Heart left ventricle (tissue), 16 donors: ENCODE data around the gene PAN2. TPM values are rescaled to one million over a fixed set of nuclear protein-coding genes. Genes with fewer than 3 reads are reported as not detected.

Source experiments
- ATAC-seq, 4 donors: fragments of 200-7000 bp; cut with Tn5 transposase; one replicate each; pipeline ENCODE4 v1.9.1; 2020 to 2022; ENCODE audit warnings: moderate library complexity in 4 of 4, mild to moderate bottlenecking in 3 of 4, moderate number of reproducible peaks in 1 of 4
- DNase-seq, 5 donors: peaks; one replicate each; pipeline ENCODE4 v3.0.0-alpha.2; 2020
- H3K27ac ChIP-seq, 12 donors: fragments of 200-600 bp; sonication (generic) in 4 of 12; one replicate each; pipeline versions ENCODE4 v1.5.0 to v1.8.0; 2016 to 2022; ENCODE audit warnings: mild to moderate bottlenecking in 2 of 12
- H3K27me3 ChIP-seq, 9 donors: fragments of 200-600 bp; sonication (generic) in 2 of 9; one replicate each; pipeline versions ENCODE4 v1.5.1 to v1.8.0; 2016 to 2022; ENCODE audit warnings: mild to moderate bottlenecking in 3 of 9
- H3K36me3 ChIP-seq, 9 donors: fragments of 200-600 bp; sonication (generic) in 2 of 9; one replicate each; pipeline versions ENCODE4 v1.5.0 to v1.8.0; 2018 to 2022; ENCODE audit warnings: mild to moderate bottlenecking in 2 of 9
- H3K4me1 ChIP-seq, 12 donors: fragments of 200-600 bp; sonication (generic) in 4 of 12; one replicate each; pipeline versions ENCODE4 v1.5.0 to v1.8.0; 2016 to 2022; ENCODE audit warnings: mild to moderate bottlenecking in 3 of 12
- H3K4me3 ChIP-seq, 12 donors: fragments of 200-600 bp; sonication (generic) in 4 of 12; one replicate each; pipeline versions ENCODE4 v1.5.0 to v1.8.0; 2017 to 2022; ENCODE audit warnings: mild to moderate bottlenecking in 9 of 12, moderate library complexity in 4 of 12
- H3K9me3 ChIP-seq, 12 donors: fragments of 200-600 bp; sonication (generic) in 4 of 12; one replicate each; pipeline versions ENCODE4 v1.5.0 to v1.8.0; 2016 to 2022; ENCODE audit warnings: mild to moderate bottlenecking in 1 of 12
- POLR2A ChIP-seq, 2 donors: fragments of 450-650 bp; IDR thresholded peaks; one replicate each; pipeline ENCODE4 v1.6.1; 2017; ENCODE audit warnings: antibody characterized with exemption in 2 of 2, mild to moderate bottlenecking in 2 of 2, moderate library complexity in 2 of 2
- WGBS, 4 donors: extraction: QIAGEN DNeasy Blood & Tissue Kit in 2 of 4; methylation state at CpG; one replicate each; pipeline versions ENCODE4 v1.1.5 to v1.1.7; 2013 to 2018; 5-methylcytosine and 5-hydroxymethylcytosine counted together
- intact Hi-C, 10 donors: fragments of 100-400 bp; cut with DNase I; formaldehyde crosslinking; loops; one replicate each; pipeline versions ENCODE4 v1.11.1 to v1.14.2; 2022
- polyA plus RNA-seq, 2 donors: library from polyadenylated mRNA; stranded (reverse); fragments of 200-250 nt; gene quantifications; one replicate each; pipeline ENCODE4 v1.2.3, GENCODE V29; 2013
- total RNA-seq, 9 donors: library from RNA; depleted of rRNA in 2 of 9; stranded (reverse); fragments of >200 nt in 2 of 9; fragmentation: NEBNext Ultra II Directional in 3 of 9; extraction: Animal tissue kit (Norgen Biotek cat#: 25700) in 3 of 9; gene quantifications; one replicate each; pipeline versions ENCODE4 v1.1.0 to v1.2.4, GENCODE V29; 2016 to 2023
- TF ChIP-seq, protein P1 (sequence below), 12 donors: fragments of 200-600 bp; sonication (generic) in 4 of 12; IDR thresholded peaks; one replicate each; pipeline versions ENCODE4 v1.5.0 to v1.8.0; 2018 to 2022; ENCODE audit warnings: antibody characterized with exemption in 12 of 12, mild to moderate bottlenecking in 5 of 12
- donor health status: ischemic (EF 13 %, LVEDD 7.1; RV severe dilation, severe dysfunction).
- donor health status: healthy with polysubstance abuse.
- donor health status: DM: no; HTN: yes; CAD: no.
- donor health status: DM: no; HTN: no; CAD: no.
- donor health status: ischemic (EF 25% LVEDD 6.9; RV normal size, moderate dysfunction).
- donor health status: ischemic (EF 25% LVEDD 5.7; RV mildly dilated, moderate dysfunction).
- donor health status: healthy.
- donor health status: DM: yes; HTN: yes; CAD: no.
- donor health status: ischemic (EF 35%, LVEDD 5.7; RV mildly dilated, moderate dysfunction).
- donor health status: nonischemic (EF 11% LVEDD 7.7; RV severe dilation, severe dysfunction).
- donor health status: DM: yes; HTN: yes; CAD: no.
- donor health status: PGD.
- donor health status: ischemic (EF 29% LVEDD 5.4; RV normal size, mild dysfunction).
- donor health status: nonischemic (EF 23%, LVEDD 6.1; RV moderate dilation, normal function).

Gene PAN2
- total and polyA plus RNA-seq, 11 donors, result 12.3 to 44.7 (median 38.2) TPM

DNA sequence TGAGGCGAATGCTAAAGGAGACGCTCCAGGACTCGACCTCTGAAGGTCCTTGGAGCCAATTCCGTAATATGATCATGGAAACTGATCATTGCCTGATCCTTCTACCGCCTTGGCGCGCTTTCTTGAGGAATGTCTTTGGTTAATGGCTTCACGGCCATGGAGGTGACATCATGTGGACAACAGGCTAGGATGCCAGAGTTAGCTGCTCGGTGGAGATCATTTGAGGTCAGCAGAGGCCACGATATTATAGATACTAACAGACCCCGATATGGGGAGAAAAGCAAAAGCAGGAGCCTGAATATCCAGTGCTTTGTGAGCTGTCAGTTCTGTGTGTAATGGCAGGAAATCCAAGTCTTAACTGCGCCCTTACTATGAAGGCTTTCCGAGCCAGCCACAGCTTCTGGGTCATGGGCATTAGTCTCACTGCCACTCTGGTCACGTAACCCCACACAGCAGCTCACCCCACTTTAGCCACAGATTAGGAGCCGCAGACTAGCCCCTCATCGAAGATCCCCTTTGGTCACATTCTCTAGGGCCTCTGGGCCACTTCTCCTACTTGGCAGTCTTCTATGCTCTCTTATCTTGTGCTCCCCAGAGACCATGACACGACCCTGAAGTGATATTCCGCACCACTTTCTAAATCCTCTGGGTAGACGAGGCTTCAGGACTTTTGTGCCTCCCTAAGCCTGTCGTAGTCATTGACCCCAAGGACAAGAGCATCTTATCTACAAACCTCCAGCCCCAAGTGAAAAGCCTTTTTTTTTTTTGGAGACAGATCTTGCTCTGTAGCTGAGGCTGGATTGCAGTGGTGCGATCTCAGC lies 32.9 kb downstream of the PAN2 start:
- WGBS, 4 donors, result 23 to 28% (median 25%) methylated on average over 21 of the region's 21 CpGs
- Histone ChIP-seq H3K4me3 (peak overlapping the region; percentile 40 to 98 (median 84)), H3K36me3 (peaks cover 0 to 46% (median 19%) of the 10 kb centered on the region in 9 donors), H3K9me3 (no peaks in the 10 kb centered on the region), H3K27me3 (no peaks in the 10 kb centered on the region), H3K4me1 (peaks cover 24 to 63% (median 53%) of the 10 kb centered on the region in 12 donors), H3K27ac (peak overlapping the region; percentile 89 to 100 (median 96))
- DNase-seq (no peak), ATAC-seq (peak; percentile 2 to 19 (median 11))
- intact Hi-C loops, result loop anchor here in 4 of 10 donors (2.0 kb wide), 4 partner anchors 34 to 182 kb away; partner anchors contain the start of genes COQ10A (in 2 of the 4) and ZC3H10 (in 1 of the 4)
- TF ChIP-seq, protein P1, sequence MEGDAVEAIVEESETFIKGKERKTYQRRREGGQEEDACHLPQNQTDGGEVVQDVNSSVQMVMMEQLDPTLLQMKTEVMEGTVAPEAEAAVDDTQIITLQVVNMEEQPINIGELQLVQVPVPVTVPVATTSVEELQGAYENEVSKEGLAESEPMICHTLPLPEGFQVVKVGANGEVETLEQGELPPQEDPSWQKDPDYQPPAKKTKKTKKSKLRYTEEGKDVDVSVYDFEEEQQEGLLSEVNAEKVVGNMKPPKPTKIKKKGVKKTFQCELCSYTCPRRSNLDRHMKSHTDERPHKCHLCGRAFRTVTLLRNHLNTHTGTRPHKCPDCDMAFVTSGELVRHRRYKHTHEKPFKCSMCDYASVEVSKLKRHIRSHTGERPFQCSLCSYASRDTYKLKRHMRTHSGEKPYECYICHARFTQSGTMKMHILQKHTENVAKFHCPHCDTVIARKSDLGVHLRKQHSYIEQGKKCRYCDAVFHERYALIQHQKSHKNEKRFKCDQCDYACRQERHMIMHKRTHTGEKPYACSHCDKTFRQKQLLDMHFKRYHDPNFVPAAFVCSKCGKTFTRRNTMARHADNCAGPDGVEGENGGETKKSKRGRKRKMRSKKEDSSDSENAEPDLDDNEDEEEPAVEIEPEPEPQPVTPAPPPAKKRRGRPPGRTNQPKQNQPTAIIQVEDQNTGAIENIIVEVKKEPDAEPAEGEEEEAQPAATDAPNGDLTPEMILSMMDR (IDR thresholded peaks at IDR 0.05), result no peak
- TF ChIP-seq POLR2A (IDR thresholded peaks at IDR 0.05), result no peak

DNA sequence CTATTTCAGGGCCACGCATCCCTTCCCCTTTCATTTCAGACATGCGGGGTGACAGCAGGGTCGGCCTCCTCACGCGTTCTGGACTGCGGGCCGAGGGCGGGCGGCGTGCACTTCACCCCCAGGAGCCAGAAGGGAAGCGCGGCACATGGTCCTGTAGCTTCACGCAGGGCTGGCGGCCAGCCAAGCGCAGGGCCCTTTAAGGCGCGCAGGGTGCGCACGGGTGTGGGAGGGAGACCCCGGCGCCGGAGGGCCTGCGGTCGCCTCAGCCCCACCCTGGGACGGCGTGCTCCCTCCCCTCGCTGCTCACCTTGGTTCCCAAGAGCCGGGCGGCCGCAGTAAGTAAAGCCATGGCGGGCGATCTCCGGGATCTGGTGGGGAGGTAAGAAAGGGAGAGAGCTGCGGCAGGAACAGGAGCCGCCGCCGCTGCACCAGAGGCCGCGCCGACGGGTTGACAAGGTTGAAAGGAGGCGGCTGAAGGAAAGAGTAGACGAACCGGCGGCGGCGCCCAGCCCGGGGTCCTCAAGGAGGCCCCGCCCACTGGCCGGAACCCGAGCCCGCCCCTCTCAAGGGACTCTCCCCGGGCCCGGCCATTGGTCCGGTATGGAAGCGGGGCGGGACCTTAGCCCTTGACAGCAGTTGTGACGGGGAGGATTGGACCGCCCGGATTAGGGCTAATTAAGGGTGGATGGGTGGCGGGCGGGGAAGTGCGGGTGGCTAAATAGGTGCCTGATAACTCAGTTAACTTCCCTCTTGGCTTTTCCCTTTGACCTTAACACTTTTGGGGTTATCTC lies 33.8 kb downstream of the PAN2 start, which contains the start of gene CS:
CS (minus strand) TSS at position 478 of the 791 bp plus-strand sequence; CDS start at position 349, 129 bp downstream.
- no peaks in the 10 kb centered on the region for H3K9me3 ChIP-seq
- TF ChIP-seq, protein P1 (IDR thresholded peaks at IDR 0.05), result no peak
- peak; percentile 21 to 90 for TF ChIP-seq POLR2A (IDR thresholded peaks at IDR 0.05)
- 0 to 1% (median 0%) methylated on average over 37 to 63 of the region's 63 CpGs for WGBS, 4 donors
- H3K36me3 ChIP-seq, result peaks cover 0 to 41% (median 11%) of the 10 kb centered on the region in 9 donors
- H3K4me1 ChIP-seq, result peaks cover 24 to 63% (median 53%) of the 10 kb centered on the region in 12 donors
- peak within 1 kb of the TSS; percentile 62 to 98 (median 84) for H3K4me3 ChIP-seq
- DNase-seq (peak; percentile 99 to 100 (median 99)), ATAC-seq (peak; percentile 97 to 99 (median 98))
- intact Hi-C loops, result loop anchor here in 5 of 10 donors (2.0 to 5.0 kb wide), 5 partner anchors 33 to 181 kb away; partner anchors contain the start of genes COQ10A (in 2 of the 5) and ZC3H10 (in 1 of the 5)
- H3K27ac ChIP-seq, result peak within 1 kb of the TSS; percentile 89 to 100 (median 96)
- no peaks in the 10 kb centered on the region for H3K27me3 ChIP-seq

DNA sequence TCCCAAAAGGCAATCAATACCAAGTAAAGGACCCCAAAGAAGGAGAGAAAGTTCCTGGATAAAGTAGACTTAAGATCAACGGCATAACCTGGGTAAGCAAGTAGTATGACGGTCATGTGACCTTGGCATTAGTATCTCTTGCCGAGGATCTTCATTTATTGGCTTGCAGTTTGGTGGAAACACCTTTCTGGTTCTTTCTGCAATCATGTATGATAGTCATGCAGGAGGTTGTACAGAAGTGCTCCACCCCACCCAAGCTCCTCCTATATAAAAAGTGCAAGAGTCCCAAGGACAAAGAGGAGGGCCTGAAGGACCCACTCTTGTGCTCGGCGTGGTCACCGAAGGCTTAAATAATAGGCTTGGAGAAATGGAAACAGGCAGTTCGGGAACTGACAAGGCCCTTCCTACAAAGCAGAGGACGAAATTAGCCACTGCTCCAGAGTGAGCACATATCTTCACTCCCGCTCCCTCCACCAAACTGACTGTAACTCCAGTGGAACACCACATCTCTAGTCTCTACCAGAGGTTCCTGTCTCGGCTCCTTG lies 34.4 kb downstream of the PAN2 start:
- DNase-seq (no peak), ATAC-seq (peak in 3 of 4 donors; percentile 2 to 11 (median 8))
- H3K9me3 ChIP-seq, result no peaks in the 10 kb centered on the region
- intact Hi-C loops, result loop anchor here in 1 of 10 donors (5.0 kb wide), 1 partner anchor 177 kb away; no protein-coding TSS in a partner anchor
- H3K4me1 ChIP-seq, result peaks cover 24 to 69% (median 53%) of the 10 kb centered on the region in 12 donors
- 0 to 2% (median 1%) methylated on average over 10 of the region's 10 CpGs for WGBS, 4 donors
- peak overlapping the region; percentile 62 to 98 (median 84) for H3K4me3 ChIP-seq
- H3K27me3 ChIP-seq, result no peaks in the 10 kb centered on the region
- TF ChIP-seq, protein P1 (IDR thresholded peaks at IDR 0.05), result no peak
- TF ChIP-seq POLR2A (IDR thresholded peaks at IDR 0.05), result no peak
- H3K36me3 ChIP-seq, result peaks cover 0 to 38% (median 12%) of the 10 kb centered on the region in 9 donors
- H3K27ac ChIP-seq, result peak overlapping the region; percentile 89 to 100 (median 96)
